T-helper 2 cell (primary cell): Measurements from ENCODE around the gene MXRA8.

Source experiments
- DNase-seq, 5 experiments: peaks; one replicate each; pipeline versions ENCODE4 v3.0.0 to v3.0.0-alpha.2; 2012 to 2022

Gene MXRA8

GRCh38 chr1:1306070-1306660 is 52.2 kb downstream of the MXRA8 start:
- DNase-seq = no peak

DNA sequence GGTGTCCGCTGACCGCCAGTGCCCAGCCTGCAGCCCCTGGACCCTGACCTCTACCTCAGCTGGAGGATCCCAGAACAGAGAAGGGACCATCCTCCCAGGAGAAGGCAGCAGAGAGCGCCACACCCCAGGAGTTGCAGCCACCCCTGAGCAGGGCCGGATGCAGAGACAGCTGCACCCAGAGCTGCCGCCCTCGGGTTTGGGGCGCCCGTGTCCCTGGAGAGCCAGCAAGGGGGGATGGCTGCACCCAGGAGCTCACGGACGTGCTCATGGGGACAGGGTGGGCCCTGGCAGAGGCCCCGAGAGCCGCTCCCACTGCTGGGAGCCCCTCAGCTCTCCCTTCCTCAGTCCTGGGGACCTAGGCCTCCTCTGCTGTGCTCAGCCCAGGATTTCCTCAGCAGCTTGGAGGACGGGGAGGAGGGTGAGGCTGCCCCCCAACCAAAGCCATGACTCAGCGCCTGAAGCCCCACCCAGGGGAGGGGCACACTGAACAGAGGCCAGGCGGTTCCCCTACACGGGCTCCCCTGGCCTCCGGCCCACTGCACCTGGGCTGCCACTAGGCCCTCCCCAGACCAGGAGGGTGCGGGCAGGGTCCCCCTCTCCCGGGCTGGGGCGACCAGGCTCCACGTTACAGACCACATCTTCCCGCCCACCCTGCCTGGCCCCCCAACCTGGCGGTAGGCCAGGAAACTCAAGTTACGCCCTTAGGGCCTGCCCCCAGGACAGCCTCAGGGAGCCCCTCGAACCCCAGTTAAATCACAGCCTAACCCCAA is 52.9 kb downstream of the MXRA8 start:
- peak in 4 of 5 experiments; percentile 44 to 81 (median 50) for DNase-seq

DNA sequence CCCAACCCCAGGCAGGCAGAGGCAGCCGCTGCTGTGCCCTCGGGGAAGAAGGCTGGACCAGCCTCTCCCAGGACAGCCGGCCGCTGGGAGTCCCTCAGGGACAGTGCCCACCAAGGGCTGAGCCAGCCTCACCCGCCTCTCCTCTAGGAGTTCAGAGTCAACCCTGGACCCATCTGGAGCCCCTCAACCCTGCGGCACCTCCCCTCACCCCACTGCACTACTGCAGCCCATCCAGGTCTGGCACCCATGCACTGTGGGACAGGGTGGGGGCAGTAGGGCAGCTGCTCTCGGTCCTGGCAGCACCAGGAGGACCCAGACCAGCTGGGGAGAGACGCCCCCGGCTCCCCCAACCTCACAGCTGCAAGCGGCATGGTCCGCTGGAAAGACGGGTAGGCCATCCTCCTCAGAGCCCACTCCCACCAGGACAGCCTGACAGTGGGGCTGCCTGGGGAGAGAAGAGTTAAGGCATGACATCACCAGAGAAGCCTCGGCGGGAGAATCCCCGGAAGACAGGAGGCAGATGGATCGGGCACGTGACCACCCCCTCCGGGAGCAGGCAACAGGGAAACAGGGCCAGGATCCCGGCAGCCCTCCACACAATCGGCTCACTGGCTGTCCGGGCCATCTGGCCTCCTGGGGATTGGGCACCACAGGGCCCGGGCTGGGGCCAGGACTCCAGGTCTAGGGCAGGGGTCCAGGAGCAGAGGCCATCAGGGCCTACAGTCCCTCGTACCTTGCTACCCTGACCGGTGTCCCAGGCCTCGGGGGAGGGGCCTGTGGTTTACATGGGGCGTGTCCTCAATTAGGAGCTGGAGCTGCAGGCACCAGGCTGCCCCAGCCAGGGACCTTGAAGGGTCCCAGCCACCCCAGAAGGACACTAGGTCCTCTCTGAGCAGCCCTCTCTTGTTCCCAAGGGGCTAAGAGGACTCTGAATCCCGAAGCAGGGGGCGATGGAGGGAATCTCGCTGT is 53.7 kb downstream of the MXRA8 start:
- DNase-seq = no peak

GRCh38 chr1:1303736-1304135 is 54.6 kb downstream of the MXRA8 start:
- DNase-seq = no peak

- DNase-seq = no peak
Observed at GRCh38 chr1:1302951-1303509, 55.3 kb downstream of the MXRA8 start.
